Neural progenitor cell (in vitro differentiated cells): Measurements from ENCODE around the gene ERBB4.

Source experiments
- EZH2 ChIP-seq: fragments of 200-600 bp; sonication (generic); IDR thresholded peaks from 2 replicates; pipeline ENCODE4 v1.6.1; 2017; ENCODE audit warnings: antibody characterized with exemption, mild to moderate bottlenecking, moderate library complexity
- EZH2phosphoT487 ChIP-seq: fragments of 200-600 bp; sonication (generic); IDR thresholded peaks from 2 replicates; pipeline ENCODE4 v1.6.1; 2017; ENCODE audit warnings: antibody characterized with exemption
- TF ChIP-seq, protein P1 (sequence below): fragments of 200-600 bp; sonication (generic); IDR thresholded peaks from 2 replicates; pipeline ENCODE4 v1.5.1; 2017; ENCODE audit warnings: antibody characterized with exemption, mild to moderate bottlenecking

DNA sequence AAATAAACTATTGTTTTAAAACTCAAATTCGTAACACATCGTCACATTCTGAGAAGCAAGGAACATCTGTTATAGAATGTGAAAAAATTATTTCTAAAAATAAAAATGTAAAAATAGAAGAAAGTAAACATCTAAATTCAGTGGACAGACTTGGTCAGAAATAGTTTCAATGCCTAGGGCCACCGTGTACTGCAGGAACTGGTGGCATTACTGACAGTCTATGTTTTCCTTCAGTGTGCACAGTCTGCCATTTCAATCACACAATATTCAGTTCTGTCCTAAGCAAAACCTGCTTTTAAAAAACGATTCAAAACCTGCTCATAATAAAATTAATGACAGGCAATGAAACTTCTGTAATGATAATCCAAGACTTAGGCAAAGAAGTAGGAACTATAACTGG is 190.1 kb downstream of the ERBB4 start:
- no peak for TF ChIP-seq EZH2phosphoT487
- TF ChIP-seq EZH2 = no peak
- TF ChIP-seq, protein P1, sequence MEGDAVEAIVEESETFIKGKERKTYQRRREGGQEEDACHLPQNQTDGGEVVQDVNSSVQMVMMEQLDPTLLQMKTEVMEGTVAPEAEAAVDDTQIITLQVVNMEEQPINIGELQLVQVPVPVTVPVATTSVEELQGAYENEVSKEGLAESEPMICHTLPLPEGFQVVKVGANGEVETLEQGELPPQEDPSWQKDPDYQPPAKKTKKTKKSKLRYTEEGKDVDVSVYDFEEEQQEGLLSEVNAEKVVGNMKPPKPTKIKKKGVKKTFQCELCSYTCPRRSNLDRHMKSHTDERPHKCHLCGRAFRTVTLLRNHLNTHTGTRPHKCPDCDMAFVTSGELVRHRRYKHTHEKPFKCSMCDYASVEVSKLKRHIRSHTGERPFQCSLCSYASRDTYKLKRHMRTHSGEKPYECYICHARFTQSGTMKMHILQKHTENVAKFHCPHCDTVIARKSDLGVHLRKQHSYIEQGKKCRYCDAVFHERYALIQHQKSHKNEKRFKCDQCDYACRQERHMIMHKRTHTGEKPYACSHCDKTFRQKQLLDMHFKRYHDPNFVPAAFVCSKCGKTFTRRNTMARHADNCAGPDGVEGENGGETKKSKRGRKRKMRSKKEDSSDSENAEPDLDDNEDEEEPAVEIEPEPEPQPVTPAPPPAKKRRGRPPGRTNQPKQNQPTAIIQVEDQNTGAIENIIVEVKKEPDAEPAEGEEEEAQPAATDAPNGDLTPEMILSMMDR = no peak
